ENCODE results near the gene KCNH6. TPM values are rescaled to one million over a fixed set of nuclear protein-coding genes. Genes with fewer than 3 reads are reported as not detected.

The KCNH6 gene
- total RNA-seq, 1 donor from 2014 or later: not detected

DNA sequence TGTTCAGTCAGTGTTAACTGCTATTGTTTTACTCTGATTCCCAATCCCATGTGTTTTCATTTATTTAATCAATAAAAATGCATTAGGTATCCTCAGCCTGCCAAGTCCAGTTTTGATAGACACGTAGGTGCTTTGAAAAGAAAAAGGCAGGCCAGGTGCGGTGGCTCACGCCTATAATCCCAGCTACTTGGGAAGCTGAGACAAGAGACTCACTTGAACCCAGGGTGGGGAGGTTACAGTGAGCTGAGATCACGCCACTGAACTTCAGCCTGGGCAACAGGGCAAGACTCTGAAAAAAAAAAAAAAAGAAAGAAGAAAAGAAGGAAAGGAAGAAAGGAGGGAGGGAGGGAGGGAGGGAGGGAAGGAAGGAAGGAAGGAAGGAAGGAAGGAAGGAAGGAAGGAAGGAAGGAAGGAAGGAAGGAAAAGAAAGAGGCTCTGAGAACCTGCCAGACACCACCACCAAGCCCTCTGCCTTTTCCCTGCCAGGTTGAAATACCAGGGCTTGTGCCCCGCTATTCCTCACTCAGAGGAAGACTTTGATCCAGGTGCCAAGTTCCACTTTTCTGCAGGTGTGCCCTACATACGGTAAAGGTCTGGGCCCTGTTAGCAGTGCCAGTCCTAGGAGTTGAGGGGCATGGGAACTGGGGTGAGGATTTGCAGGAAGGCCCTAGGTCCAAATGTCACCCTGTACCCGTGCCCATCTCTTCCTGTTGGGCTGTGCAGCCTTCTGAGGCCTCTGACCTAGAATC is 10.1 kb upstream of the KCNH6 start:
- H3K27ac ChIP-seq: no peak overlapping the region
- TF ChIP-seq POLR2A (IDR thresholded peaks at IDR 0.05): no peak
- no peak for TF ChIP-seq POLR2AphosphoS5 (IDR thresholded peaks at IDR 0.05; ENCODE audit: insufficient read depth in 1 of 2, low read depth in 1 of 2)
- TF ChIP-seq, protein P1, sequence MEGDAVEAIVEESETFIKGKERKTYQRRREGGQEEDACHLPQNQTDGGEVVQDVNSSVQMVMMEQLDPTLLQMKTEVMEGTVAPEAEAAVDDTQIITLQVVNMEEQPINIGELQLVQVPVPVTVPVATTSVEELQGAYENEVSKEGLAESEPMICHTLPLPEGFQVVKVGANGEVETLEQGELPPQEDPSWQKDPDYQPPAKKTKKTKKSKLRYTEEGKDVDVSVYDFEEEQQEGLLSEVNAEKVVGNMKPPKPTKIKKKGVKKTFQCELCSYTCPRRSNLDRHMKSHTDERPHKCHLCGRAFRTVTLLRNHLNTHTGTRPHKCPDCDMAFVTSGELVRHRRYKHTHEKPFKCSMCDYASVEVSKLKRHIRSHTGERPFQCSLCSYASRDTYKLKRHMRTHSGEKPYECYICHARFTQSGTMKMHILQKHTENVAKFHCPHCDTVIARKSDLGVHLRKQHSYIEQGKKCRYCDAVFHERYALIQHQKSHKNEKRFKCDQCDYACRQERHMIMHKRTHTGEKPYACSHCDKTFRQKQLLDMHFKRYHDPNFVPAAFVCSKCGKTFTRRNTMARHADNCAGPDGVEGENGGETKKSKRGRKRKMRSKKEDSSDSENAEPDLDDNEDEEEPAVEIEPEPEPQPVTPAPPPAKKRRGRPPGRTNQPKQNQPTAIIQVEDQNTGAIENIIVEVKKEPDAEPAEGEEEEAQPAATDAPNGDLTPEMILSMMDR (IDR thresholded peaks at IDR 0.05): no peak
- H3K4me3 ChIP-seq: no peak overlapping the region
- H3K36me3 ChIP-seq: no peaks in the 10 kb centered on the region
- no peaks in the 10 kb centered on the region for H3K4me1 ChIP-seq
- DNase-seq (ENCODE audit: extremely low spot score in 2 of 2): no peak
- intact Hi-C loops (cut with DNase I): no loop called here
- no peaks in the 10 kb centered on the region for H3K9me3 ChIP-seq
- no peaks in the 10 kb centered on the region for H3K27me3 ChIP-seq

DNA sequence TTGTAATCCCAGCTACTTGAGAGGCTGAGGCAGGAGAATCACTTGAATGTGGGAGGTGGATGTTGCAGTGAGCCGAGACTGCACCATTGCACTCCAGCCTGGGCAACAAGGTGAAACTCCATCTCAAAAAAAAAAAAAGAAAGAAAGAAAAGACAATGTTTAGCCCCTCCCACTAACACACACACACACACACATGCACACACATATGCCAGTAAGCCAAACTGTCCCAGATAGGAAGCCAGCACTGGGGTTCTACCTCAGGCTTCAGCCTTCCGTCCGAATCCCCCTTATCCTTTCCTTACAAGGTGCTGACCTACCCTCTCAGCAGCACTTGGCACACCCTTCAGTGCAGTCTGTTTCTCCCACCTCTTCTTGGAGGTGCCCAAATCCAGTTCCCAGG is 8.7 kb upstream of the KCNH6 start:
- H3K4me3 ChIP-seq: no peak overlapping the region
- no peaks in the 10 kb centered on the region for H3K4me1 ChIP-seq
- no peaks in the 10 kb centered on the region for H3K9me3 ChIP-seq
- intact Hi-C loops (cut with DNase I): no loop called here
- TF ChIP-seq POLR2AphosphoS5 (IDR thresholded peaks at IDR 0.05; ENCODE audit: insufficient read depth in 1 of 2, low read depth in 1 of 2) (no peak), POLR2A (IDR thresholded peaks at IDR 0.05) (no peak)
- TF ChIP-seq, protein P1 (IDR thresholded peaks at IDR 0.05): no peak
- no peak for DNase-seq (ENCODE audit: extremely low spot score in 2 of 2)
- no peaks in the 10 kb centered on the region for H3K27me3 ChIP-seq
- no peaks in the 10 kb centered on the region for H3K36me3 ChIP-seq
- no peak overlapping the region for H3K27ac ChIP-seq

DNA sequence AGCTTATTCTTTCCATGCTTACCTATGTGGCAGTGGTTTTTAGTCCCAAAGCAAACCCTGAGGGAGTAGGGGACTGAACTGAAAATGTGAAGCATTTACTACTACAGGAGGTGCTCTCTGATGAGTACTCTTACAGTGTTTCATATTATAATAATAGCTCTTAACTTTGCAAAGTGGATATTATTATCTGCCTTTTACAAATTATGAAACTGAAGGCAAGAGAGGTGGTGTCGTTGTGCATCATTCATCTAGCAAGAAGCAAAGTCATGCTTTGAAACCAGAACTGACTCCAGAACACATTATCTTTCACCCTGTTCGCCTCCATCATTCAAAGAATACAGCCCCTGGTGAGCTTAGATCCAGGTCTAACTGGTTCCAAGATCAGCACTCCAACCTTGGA is 8.2 kb upstream of the KCNH6 start:
- H3K4me1 ChIP-seq: no peaks in the 10 kb centered on the region
- no peak for DNase-seq (ENCODE audit: extremely low spot score in 2 of 2)
- intact Hi-C loops (cut with DNase I): no loop called here
- no peaks in the 10 kb centered on the region for H3K9me3 ChIP-seq
- TF ChIP-seq POLR2A (IDR thresholded peaks at IDR 0.05) (no peak), POLR2AphosphoS5 (IDR thresholded peaks at IDR 0.05; ENCODE audit: insufficient read depth in 1 of 2, low read depth in 1 of 2) (no peak)
- TF ChIP-seq, protein P1 (IDR thresholded peaks at IDR 0.05): no peak
- no peak overlapping the region for H3K27ac ChIP-seq
- H3K36me3 ChIP-seq: no peaks in the 10 kb centered on the region
- no peaks in the 10 kb centered on the region for H3K27me3 ChIP-seq
- H3K4me3 ChIP-seq: no peak overlapping the region

DNA sequence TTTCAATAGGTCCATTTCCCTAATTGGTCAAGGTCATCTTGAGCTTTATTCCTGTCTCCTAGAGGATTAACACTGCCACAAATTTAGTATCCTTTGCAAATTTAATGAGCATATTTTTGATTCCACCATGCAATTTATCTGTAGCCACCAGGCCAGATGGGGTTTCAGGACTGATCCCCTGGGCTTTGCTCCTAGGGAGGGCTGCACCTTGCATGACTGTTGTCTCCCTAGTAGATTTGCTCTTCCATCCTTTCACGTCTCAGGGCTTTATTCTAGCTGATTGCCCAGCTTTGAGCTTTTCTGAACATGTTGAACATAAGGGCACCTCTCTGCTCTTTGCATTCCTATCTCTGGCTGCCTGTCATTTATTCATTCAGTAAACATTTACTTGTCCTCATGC is 7.7 kb upstream of the KCNH6 start:
- no peak for DNase-seq (ENCODE audit: extremely low spot score in 2 of 2)
- Histone ChIP-seq H3K36me3 (no peaks in the 10 kb centered on the region), H3K27ac (no peak overlapping the region), H3K4me1 (no peaks in the 10 kb centered on the region), H3K27me3 (no peaks in the 10 kb centered on the region), H3K4me3 (no peak overlapping the region), H3K9me3 (no peaks in the 10 kb centered on the region)
- intact Hi-C loops (cut with DNase I): no loop called here
- TF ChIP-seq POLR2AphosphoS5 (IDR thresholded peaks at IDR 0.05; ENCODE audit: insufficient read depth in 1 of 2, low read depth in 1 of 2) (no peak), POLR2A (IDR thresholded peaks at IDR 0.05) (no peak)
- TF ChIP-seq, protein P1 (IDR thresholded peaks at IDR 0.05): no peak
